Medulla oblongata (tissue), 1 donor: ENCODE measurements around the gene RRP8.

ENCODE experiments used
- DNase-seq: peaks from one replicate; pipeline ENCODE4 v3.0.0-alpha.2; 2015; ENCODE audit errors: extremely low spot score

RRP8 gene

GRCh38 chr11:6599881-6600390 lies 3.5 kb downstream of the RRP8 start:
- DNase-seq = no peak

GRCh38 chr11:6599449-6599848 lies 4.0 kb downstream of the RRP8 start:
- DNase-seq = no peak

DNA sequence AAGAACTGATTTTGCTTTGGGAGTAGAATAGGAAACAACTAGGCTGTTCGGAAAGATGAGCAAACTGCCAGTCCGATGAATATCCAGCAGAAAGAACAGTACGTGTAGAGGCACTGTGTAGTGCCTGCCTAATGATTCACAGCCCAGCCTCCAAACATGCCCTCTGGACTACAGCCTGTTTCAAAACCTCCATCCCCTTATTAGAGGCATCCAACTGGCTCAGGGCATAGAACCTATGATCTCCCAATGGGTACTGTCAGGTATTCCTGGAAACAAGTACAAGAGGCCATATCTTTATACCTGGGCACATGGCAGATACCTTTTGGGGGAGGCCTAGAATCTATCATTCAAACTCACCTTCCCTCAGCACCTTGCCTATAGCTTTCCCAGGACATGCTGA lies 4.9 kb downstream of the RRP8 start:
- DNase-seq = no peak

- DNase-seq = peak; percentile 67
These were observed 7.1 kb downstream of the RRP8 start for GRCh38 chr11:6596239-6596877.

DNA sequence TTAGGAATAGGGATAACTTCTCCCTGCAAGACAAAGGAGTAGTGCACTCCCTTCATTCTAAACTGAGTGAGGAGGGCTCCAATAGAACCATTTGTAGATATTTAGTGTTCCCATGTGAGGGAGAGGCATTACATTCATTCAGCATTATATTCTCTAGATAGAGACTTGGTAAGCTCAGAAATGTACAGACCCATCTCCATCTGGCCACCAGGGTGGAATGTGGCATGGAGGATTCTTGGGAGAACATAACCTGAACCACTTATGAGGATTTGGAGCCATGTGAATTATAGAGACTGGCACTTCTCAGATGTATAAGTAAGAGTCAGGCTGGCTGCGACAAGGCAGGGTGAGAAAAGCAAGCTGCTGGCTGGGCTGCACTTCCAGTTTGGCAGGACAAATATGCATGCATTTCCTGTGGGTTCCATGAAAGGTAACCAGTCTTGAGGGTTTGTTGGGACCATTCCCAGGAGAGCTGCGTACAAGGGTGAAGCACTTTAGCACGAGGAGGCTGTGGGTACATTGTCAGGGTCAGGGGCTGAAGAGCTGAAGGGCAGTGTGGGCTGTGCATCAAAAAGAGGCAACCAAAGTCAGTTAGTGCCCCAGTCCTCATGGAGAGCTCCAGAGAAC lies 9.2 kb downstream of the RRP8 start:
- no peak for DNase-seq

DNA sequence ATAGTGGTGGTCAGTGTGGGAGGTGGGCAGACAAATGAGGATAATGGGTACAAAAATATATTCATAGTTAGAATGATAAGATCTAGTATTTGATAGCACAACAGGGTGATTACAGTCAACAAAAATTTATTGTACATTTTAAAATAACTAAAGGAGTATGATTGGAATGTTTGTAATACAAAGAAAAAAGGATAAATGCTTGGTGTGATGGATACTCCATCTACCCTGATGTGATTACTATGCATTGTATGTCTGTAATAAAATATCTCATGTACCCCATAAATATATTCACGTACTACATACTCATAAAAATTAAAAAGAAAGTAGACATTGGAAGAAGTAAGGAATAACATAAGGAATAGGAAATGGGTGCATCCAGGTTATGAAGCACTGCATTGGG lies 15.4 kb downstream of the RRP8 start:
- DNase-seq = no peak

DNA sequence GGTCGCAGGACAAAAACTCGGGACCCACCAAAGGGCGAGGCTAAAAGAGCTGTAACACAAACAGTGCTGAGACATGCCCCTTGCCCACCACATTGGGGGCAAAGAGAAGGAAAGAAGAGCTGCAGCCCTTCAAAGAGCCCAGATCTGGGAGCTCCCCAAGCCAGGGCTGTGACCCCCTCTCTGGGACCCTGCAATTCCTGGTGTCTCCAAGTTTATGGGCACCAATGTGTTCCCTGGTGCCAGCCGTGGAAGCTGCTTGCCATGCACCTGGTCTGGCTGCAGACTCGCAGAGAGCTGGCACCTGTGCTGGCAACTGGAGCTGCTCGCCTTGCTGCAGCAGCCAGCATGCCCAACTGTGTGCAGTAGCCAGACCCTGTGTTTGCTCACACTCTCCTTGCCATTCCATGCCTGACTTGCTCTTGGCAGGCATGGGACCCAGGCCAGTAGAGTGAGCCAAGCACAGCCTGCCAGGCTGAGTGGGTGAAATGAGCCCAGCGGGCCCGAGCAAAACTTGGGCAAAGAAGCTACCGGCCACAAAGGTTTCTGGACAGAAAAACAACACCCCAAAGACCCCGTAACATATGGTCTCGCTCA lies 16.0 kb downstream of the RRP8 start:
- DNase-seq = peak; percentile 73

DNA sequence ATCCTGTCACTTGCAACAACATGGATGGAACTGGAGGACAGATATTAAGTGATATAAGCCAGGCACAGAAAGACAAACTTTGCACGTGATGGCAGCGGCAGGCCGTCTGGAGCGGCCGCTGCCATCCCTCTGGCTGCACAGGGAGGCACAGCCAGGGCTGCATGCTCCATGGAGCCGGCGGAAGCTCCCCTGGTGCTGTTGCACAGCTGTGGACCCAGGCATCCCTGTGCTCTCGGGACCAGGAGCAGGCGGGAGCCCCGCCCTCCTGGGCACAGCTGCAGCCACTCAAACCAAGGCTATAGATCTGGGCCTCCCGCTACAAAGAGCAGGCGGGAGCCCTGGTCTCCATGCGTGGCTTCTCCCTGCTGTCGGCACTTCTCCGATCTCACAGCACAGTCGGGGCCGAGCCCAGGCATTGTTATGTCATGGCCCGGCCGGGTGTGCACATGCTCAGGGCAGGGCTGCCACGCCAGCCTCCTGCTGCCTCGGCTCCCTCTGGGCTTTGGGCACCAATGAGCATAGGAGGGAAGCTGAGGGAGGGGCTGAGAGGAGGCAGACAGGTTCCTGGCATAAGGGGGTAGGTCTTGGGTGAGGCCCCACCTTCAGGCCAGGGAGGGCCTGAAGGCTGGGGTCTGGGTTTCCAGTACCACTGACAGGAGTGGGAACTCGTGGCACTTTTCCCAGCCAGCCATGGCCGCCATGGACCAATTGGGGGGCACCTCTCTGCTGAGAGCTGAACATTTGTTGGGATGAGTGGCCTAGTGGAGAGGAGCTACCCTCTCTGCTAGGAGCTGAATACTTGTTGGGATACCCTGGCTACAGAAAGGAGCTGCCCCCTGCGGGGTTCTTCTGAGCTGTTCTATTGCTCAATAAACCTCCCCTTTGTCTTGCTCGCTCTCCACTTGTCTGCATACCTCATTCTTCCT lies 16.7 kb downstream of the RRP8 start:
- no peak for DNase-seq

GRCh38 chr11:6584528-6584927 lies 18.9 kb downstream of the RRP8 start:
- no peak for DNase-seq

DNA sequence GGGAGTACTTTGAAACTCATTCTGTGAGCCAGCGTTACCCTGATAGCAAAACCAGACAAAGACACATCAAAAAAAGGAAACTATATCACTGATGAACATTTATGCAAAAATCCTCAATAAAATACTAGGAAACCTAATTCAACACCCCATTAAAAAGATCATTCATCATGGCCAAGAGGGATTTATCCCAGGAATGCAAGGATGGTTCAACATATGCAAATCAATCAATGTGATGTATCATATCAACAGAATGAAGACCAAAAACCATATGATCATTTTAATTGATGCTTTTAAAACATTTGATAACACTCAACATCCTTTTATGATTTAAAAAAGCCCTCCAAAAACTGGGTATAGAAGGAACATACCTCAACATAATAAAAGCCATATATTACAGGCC lies 19.8 kb downstream of the RRP8 start:
- no peak for DNase-seq

GRCh38 chr11:6579681-6580080 lies 23.7 kb downstream of the RRP8 start:
- DNase-seq = no peak

DNA sequence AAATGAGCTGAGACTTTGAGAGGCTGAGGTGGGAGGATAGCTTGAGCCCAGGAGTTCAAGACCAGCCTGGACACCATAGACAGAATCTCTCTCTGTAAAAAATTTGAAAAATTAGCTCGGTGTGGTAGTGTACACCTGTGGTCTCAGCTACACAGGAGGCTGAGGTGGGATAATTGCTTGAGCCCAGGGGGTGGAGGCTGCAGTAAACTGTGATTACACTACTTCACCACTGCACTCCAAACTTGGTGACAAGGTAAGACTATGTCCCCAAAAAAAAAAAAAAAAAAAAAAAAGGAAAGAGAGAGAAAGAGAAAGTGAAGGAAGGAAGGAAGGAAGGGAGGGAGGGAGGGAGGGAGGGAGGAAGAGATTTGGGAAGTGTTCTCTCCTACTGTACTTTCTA lies 25.3 kb downstream of the RRP8 start:
- DNase-seq = no peak

GRCh38 chr11:6576471-6577373 lies 26.7 kb downstream of the RRP8 start:
- DNase-seq = peak; percentile 98

DNA sequence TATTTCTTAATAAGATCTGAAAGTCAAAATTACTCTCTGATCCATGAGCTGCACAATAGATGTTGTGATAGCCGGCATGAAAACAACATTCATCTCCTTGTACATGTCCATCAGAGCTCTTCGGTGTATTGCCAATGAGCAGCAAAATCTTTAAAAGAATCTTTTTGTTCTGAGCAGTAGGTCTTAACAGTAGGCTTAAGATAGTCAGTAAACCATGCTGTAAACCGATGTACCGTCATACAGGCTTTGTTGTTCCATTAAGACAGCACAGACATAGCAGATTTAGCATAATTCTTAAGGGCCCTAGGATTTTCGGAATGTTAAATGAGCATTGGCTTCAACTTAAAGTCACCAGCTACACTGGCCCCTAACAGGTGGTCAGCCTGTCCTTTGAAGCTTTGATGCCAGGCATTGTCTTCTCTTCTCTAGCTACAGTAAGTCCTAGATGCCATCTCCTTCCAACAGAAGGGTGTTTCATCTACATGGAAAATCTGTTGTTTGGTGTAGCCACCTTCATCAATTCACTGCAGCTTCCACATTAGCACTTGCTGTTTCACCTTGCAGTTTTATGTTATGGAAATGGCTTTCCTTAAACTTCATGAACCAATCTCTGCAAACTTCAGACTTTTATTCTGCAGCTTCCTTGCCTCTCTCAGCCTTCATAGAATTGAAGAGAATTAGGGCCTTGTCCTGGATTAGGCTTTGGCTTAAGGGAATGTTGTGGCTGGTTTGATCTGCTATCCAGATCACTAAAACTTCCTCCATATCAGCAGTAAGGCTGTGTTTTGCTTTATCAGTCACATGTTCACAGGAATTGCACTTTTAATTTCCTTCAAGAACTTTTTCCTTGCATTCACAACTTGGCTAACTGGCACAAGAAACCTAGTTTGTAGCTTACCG lies 28.4 kb downstream of the RRP8 start:
- peak; percentile 26 for DNase-seq

DNA sequence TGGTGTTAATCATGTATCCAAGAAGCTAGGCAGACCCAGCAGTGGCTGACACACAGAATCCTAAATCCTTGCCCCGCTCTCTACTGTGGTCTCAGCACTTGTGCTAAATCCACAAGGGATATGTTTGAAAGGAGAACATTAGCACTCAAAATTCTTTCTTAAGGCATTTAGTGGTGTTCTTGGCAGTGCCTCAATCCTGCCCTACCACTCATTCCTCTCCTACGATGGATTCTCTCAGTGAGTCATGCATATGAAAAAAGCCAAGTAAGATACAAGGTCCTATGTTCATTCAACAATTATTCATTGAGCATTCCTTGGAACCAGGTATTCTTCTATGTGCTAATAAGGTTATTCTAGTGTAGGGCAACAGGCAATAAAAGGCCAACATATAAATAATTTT lies 31.2 kb downstream of the RRP8 start:
- DNase-seq = no peak

- DNase-seq = no peak
These were observed 31.9 kb downstream of the RRP8 start for GRCh38 chr11:6571434-6572008.

DNA sequence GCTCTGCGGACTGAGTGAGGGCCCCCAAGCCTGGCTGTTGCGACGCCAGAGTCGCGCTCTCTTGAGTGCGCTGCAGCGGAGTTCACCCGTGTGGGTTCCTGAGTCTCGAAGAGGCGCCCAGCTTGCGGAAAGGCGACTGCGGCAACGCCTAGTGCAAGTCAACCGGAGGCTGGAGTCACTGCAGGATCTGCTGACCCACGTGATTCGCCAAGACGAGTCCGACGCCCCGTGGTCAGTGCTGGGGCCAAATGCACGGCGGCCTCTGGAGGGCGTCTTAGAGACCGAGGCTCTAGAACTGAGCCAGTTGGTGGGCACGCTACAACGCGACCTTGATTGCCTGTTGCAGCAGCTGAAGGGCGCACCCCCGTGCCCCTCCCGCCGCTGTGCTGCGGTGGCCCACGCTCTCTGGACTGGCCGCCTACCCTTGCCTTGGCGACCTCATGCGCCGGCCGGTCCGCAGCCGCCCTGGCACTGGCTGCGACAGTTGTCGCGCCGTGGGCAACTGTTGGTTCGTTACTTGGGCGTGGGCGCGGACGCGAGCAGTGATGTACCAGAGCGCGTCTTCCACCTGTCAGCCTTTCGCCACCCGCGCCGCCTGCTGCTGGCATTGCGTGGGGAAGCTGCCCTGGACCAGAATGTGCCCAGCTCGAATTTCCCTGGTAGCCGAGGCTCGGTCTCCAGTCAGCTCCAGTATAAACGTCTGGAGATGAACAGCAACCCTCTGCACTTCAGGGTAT lies 32.6 kb downstream of the RRP8 start:
- DNase-seq = no peak

- DNase-seq = no peak
These were observed 33.7 kb downstream of the RRP8 start for GRCh38 chr11:6569706-6570105.
